IPS-NIHi11 (cell line): ENCODE results near the gene C8A.

ENCODE experiments used
- DNase-seq: peaks from one replicate; pipeline ENCODE4 v3.0.0; 2012; ENCODE audit warnings: mixed read lengths, low spot score

Gene C8A

DNA sequence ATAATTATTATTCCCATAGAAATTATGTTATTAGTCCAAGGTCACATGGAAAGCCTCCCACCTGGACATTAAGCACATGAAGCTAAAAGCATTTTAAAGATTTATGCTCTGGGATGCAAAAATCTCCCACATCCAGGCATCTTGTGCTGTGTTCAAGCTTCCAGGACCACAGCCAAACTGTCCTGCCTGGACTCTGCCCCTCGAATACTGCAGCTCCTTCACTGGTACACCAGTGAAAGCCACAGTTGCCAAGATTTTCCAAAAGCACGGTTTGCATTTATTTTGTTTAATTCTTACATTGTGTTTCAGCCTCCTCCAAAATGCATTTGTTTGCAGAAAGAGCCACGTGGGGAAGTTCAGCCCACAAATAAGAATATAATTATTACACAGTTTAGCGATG lies 72.6 kb downstream of the C8A start:
- no peak for DNase-seq

DNA sequence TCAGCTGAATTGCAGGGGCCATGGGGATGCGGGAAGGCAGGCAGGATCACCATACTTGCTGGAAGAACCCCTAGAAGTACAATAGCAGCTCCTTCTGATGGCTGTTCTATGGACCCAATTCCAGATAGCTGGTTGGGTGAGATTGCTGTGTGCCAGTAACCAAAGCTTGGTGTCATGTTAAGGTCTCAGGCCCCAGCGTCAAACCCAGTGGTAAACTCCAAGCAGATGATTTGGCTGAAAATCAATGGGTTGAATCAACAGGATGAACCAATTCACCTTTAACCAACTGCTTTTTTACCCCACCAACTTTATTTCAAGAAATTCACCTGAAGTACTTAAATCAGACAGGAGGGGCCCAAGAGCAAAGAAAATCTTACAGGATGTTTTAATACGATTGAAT lies 73.4 kb downstream of the C8A start:
- DNase-seq: no peak

DNA sequence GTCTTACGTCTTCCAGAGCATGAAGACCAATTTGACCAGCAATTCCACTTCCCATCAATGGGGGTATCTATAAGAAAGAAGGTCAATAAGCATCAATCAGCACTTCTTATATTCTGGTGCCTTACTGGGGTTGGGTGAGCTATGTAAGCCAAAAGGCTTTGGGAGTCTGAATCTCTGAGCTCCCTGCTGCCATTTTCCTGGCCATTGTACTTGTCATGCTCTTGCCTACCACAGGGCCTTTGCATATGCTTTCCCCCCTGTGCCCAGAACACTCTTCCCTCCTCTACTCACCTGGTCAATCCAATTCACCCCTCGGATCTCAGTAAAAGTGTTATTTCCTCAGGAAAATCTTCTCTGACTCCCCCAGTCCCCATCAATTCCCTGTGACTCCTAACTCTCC lies 74.9 kb downstream of the C8A start:
- DNase-seq: no peak

DNA sequence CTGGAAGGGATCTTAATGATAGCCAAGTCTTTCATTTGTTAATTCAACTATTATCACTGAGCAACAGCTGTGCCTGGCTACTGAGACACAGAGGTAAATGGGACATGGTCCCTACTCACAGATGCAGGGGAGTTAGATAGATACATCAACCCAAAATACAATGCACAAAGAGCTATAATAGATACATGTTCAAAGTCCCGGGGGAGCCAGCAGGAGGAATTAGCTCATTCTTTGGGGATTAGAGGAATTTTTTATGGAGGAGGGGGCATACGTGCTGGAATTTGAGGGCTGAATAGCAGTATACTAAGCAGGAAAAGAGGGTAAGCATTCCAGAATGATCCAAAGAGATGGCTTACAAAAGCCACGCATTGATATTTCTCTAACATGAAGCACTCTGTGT lies 76.6 kb downstream of the C8A start:
- DNase-seq: no peak

DNA sequence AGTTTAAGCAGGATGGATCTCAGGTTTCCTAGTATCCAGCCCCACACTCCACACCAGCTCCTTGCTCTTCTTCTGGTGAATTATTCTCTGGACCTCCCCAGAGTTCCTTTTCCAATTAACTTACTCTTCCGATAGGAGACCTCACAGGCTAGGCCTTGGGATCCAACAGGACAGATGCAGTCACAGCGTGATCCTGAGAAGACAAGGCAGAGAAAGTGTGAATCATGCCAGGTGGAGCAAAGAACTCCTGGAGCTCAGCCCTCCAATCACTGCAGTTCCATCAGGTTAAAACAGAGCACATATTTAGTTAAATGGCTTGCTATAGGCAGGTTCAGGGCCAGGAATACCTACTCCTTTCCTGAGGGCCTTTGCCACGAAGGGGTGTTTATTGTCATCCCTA lies 77.1 kb downstream of the C8A start:
- no peak for DNase-seq

DNA sequence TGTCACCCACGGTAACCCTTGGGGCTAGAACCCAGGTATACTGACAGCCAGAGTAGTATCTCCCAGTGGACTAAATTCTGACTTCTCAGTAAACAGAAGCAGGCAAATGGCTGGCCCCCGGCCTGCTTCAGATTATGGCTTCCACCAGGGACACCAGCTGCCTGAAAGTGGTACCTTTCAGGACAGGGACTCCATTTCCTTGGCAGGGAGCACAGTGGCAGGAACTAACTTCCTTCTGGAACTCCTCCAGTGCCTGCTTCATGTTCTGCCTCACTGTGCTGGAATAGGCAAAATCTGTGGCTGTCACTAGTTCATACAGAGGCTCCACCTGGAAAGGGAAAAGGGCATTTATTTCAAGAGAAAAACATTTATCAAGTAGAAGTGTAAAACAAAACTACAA lies 78.6 kb downstream of the C8A start:
- no peak for DNase-seq

DNA sequence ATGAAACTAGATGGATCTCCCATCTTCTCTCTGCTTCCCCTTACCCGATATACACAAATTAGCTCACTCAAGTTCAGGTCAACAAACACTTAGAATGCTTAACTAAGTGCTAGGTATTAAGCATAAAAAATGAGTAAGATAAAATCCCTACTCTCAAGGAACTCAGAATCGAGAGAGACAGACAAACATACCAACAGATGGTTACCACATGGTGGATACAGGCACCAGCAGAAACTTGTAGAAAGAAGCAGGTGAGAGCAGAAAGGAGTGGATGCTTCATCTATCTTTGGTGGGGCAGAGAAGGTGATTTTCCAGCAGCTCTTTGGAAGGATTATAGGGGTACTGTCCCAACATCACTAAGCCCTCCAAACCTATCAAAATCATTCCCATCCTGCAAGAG lies 79.0 kb downstream of the C8A start:
- DNase-seq: no peak

DNA sequence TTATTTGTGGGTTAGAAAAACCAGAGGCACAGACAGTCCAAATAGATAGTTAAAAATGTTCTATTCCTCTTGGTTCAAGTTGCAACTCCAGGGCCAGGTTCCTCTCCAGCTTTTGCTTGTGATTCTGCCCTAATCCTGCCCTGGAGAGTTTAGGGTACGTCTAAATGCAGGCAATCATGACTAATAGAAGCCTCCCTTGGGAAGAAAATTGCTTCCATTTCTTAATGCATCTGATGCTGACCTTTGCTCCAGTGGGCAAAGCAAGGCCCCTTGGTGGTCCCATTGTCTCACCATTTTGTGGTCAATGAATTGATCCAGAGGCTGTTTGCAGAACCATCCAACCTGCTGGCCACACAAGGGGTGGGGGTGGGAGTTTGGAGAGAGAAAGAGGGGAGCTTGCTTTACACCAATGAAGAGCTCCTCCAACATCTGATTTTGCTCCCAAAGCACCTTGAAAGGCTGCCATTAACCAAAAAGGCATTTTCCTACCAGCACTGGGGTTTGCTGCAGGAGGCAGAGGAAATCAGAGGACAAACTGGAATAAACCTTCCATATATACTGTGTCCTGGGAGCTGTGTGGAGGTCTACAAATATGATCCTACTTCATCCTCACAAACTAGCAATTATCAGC lies 79.9 kb downstream of the C8A start:
- DNase-seq: no peak

DNA sequence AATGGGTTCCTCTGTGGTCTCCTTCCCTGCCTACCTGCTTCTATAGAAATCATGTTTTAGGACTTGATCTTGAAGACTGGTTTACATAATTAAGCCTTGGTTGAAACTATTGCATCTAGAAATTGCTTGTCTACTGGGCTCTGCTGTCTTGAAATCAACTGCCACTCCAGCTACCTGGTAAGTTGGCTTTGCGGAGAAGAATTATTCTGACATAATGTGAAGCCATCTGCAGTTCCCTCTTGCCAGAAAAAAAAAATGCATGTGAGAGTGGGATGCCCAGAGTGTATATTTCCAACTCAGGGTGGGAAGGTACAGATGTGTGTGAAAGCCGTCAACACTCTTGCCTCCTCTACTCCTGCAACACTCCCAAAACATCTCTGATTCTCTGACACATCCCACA lies 84.0 kb downstream of the C8A start:
- no peak for DNase-seq

DNA sequence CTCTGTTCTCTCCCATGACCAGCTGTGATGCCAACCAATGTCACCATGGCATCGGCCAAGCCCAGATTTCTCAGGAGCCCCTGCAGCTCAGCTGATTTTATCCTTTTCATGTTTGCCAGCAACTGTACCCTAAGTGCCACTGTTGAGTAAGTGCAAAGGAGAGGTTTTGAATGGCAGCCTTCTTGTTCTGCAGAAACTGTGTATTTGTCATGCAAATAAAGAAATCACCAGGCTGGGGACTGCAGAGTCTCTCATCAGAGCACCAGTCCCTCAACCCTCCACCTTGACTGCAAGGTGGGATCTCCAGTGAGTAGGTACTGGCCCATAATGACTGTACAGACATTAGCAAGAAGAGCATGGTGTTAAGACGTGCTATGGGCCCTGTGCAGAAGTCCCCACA lies 84.6 kb downstream of the C8A start:
- no peak for DNase-seq

DNA sequence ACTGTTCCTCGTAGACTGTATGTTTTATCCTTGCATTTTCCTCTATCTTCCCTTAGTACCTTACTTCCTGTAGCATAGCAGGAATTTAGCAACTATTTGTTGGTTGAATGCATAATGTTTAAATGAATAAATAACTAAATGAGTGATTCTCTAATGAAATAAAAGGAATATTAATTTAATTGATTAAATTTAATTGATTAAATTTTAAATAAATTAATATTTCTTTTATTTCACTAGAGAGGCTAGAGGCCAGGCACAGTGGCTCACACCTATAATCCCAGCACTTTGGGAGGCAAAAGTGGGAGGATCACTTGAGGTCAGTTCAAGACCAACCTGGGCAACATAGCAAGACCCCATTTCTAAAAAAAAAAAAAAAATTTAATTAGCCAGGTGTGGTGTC lies 85.4 kb downstream of the C8A start:
- no peak for DNase-seq

DNA sequence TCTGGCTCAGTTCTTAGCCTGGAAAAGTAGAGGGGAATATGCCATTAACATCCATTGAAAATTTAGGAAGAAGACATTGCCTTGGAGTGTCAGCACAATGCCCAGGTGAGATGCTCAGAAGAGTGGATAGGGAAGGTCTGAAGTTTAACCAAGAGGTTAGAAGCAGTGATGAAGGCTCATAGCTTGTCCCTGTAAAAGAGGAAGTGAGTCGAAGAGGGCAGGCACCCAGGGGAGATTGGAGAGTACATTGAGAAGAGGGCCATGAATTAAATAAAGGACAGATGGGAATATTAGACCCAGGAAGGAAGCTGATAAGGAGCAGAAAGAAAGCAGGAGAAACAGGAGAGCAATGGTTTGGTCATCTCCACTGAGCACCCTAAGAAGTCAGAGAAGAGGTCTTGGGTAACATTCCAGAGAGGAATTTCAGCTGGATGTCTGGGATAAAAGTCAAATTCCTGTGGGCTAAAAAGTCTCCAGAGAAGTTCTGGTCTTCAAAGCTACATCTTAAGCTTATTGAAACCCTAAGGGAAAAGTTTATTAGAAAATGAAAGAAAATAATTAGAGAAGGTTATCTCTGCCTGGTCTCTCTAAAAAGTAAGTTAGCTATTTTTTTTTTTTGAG lies 93.9 kb downstream of the C8A start:
- no peak for DNase-seq

DNA sequence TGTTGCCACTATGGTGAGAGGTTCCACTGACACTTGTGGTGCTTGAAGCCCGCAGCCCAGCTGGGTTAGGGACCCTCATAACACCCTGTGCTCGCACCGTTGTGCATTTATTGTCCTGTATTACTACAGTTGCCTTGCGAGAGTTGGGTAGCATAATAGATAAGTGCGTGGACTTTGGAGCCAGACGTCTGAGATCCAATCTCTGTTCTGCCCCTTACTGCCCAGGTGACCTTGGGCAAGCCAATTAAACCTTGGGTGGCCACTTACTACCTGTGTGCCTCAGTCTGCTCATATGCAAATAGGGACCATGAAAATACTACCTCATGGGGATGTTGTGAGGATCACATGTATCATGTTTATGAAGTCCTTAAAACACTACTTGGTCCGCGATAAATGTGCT lies 97.9 kb downstream of the C8A start:
- DNase-seq: no peak

DNA sequence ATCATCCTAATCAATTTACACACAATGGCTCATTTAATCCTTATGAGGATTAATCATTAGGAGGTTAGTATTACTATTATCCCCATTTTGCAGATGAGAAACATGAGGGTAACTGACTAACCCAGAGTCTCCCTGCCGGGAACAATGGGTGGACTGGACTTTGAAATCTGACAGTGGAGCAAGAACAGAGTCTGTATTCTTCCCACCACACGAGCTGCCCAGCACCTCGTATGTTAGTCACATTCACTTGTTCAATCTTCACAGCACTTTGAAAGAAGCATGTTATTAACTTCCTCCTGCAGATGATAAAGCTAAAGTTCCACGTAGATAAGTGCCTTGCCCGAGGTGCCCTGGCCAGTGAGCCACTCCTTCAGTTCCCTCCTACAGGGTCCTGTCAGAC lies 98.8 kb downstream of the C8A start:
- DNase-seq: no peak

DNA sequence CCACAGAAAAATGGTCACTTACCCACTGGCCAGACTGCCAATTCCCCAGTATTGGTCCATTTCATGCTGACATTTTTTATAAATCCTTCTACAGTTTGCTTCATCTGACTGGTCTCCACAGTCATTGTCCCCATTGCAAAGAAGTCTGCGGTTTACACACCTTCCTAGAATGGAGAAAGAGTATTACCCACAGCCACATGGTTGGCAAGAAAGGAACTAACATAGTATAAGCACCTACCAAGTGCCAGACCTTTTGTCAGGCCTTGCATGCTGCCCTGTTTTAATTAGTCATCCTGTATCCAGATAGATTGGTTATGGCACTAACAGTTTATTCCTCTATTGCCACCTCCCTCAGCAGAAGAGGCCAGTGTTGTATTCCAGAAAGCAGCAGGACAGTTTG lies 100.1 kb downstream of the C8A start:
- DNase-seq: no peak

DNA sequence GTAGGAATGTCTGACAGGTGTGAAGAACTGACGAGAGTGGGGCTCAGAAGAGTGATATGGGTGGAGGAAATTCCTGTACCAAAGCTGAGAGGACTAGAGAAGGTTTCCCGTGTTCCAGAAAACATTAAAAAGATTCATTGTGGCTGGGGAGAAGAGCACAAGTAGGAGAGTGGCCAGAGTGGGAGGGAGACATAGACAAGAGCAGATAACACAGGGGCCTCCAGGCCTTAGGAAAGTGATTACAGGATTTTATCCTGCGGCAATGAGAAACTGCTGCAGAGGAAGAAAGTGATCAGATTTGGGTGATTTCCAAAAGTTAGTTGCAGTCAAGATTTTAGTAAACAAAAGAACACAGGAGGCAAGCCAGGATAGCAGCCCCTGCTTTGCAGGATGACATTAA lies 103.3 kb downstream of the C8A start:
- DNase-seq: no peak

DNA sequence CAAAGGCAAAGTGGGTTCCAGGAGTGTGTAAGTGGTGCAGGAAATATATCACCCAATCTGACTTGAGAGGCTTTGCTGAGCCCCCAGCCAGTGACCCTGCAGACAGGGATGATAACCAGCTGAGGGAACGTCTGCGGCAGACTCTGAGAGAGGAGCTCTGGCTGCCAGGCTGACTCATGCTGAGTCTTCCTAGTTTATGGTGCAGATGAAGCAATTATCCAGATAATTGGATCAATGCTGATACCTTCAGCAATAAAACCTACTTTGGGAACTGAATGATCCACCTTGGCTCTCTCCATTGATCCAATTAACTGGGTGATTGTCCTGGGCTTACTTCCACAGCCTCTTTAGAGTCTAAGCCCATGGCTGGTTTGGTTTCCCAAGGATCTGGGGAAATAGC lies 103.9 kb downstream of the C8A start:
- DNase-seq: no peak

DNA sequence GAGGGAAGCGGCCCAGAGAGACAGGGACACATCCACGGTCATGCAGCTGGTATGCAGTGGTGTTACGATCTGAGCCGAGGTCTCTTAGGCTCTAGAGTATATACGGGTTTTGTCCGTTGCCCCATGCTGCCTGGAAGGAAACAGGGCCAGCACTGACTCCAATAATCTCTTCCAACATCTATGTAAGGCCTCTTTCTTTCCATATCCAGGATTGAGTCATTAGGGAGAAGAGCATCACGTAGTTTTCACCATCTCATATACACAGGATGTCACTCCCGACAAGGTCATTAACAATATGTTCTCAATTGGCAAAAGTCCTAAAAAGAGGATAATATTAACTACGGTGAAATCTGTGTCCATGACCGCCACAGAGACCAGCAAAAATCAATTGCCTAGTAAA lies 106.8 kb downstream of the C8A start:
- no peak for DNase-seq

DNA sequence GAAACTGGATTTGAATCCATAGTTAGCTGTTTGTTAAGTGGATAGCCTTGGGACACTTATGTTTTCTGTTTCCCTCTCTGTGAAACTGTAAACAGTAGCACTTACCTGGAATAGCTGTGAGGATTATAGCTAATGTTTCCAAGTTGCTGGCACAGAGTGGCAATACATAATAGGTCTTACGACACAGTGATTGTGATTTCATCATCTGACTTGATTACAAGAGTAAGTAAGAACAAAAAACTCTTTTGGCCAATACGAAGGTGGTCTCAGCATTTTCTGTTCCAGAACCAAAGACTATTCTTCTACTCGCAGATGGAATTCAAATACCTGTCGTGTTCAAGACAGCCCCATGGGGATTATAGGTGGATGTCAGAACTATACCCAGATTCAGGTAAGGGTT lies 109.1 kb downstream of the C8A start:
- no peak for DNase-seq

DNA sequence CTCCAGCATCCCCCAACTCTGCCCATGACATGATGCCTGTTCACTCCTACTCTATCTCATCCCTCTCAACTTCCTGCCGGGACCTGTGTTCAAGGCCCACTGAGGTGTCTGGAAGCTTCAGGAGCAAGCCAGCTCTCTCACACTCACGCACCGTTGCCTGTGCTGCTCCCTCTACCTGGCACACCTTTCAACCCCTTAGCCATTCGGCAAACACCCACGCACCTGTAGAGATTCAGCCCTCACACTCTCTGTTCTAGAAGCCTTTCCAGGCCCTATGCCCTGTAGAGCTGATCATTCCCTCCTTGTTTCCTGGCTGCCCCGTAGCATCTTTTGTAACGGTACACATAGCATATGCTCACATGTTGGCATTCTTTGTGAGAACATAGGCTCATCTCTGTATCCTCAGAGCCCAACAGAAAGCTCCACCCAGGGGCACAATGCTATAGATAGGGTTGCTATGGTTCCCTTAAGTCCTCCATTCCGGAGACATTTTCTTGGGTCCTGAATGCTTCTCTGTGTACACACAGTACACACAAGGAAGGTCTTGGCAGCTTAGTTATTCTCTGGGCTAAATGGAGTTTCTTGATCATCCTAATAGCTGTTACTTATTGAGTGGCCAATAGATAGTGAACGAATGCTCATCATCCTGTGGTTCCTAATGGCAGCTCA lies 109.9 kb downstream of the C8A start:
- no peak for DNase-seq

DNA sequence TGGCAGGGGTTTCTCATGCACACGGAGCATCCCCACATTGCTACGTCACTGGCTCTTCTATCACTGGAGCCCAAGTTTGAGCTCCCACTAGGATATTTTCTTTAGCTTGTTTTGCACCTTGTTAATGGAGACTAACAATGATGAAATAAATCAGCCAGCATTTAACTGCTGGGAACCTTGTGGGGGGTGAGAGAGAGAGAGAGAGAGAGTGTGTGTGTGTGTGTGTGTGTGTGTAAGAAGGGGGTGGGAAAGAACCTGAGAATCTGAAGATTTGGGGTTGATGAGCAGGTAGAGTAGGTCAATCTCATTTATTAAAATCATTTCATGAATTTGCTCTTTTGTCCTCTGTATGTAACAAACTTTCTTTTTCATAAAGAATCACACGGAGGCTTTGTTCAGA lies 110.6 kb downstream of the C8A start:
- DNase-seq: no peak

DNA sequence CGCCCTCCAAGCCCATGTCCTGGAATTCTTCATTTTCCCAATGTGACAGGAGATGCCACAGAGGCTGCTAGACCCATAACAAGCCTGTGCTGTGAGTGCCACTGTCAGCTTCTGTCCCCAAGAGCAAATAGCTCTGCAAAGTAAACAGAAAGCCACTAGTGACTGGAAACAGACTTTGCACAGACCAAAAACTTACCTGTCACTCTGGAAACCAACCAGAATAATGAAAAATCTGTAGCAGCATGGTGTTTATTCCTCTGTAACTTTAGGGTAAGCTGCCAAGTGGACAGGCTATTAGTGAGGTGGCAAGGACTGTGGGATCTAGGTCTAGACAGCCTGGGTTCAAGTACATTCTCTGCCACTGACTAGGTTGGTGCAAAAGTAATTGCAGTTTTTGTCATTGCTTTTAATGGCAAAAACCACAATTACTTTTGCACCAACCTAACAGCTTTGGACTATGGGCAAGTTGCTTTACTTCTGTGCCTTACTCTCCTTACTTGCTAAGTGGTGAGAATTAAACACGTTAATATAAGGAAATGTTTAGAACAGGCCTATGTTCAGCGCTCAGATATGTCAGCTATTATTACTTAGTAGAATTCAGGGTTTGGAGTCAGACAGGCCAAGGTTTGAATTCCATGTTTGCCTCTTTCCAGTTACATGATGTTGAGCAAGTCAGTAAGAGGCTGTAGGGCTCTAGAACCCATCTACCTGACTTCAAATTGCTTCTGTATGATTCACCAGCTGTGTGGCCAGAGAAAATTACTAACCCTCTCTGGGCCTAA lies 111.5 kb downstream of the C8A start, which contains the start of gene C8B:
TSS of gene C8B (minus strand) at position 100 of the 782 bp plus-strand sequence. CDS start at position 33, 67 bp downstream.
- DNase-seq: no peak

DNA sequence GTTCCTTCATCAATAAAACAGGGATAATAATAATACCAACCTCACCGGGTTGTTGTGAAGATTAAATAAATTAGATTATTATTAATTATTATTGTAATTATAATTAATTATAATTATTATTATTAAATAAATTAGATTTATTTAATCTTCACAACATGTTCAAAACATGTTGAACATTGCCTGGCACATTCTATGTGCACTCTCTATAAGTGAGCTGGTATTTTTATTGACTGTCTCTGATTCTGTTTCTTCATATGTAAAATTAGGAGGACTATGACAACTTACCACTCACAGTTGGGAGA lies 112.1 kb downstream of the C8A start:
- DNase-seq: no peak
